ENCODE data around the gene KLF15. TPM values are rescaled to one million over a fixed set of nuclear protein-coding genes. Genes with fewer than 3 reads are reported as not detected.

Gene KLF15
- polyA plus RNA-seq, 1 donor (not counting 4 experiments of a cell fraction or from before 2014, with no cell fraction given), result 0.03 TPM

DNA sequence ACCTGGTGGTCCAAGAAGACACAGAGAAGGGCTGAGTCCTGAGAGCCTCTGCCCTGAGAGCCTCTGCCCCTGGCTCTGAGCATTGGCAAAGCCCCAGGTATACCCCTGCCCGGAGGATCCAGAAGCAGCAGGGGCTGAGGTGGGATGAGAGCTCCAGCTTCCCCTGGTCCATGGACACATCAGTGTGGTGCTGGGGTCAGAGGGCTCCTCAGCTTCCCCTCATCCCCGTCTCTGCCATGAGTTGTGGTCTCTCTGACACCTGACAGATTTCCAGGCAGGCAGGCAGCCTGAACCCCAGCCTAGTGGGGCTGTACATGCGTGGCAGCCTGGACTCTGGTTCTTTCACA is 3.5 kb upstream of the KLF15 start:
- DNase-seq (ENCODE audit: low read depth, low spot score) (no peak), FAIRE-seq (no peak)
- Histone ChIP-seq H3K9me1 (ENCODE audit: control insufficient read depth, extremely low read depth, insufficient read depth, low read length) (no peaks in the 10 kb centered on the region), H3K27ac (ENCODE audit: control insufficient read depth, insufficient read depth, low read length) (no peak overlapping the region), H3K4me1 (ENCODE audit: control insufficient read depth, extremely low read depth, insufficient read depth, low read length) (peaks cover 11% of the 10 kb centered on the region), H3K4me3 (ENCODE audit: control insufficient read depth in 2 of 3, extremely low read depth in 1 of 3, insufficient read depth in 2 of 3, low read depth in 1 of 3, low read length in 3 of 3) (no peak overlapping the region), H4K20me1 (ENCODE audit: control insufficient read depth, extremely low read depth, insufficient read depth, low read length) (no peaks in the 10 kb centered on the region), H3K79me2 (ENCODE audit: control insufficient read depth, insufficient read depth, low read length) (no peaks in the 10 kb centered on the region), H3K9me3 (ENCODE audit: control insufficient read depth, low read depth, low read length) (no peaks in the 10 kb centered on the region), H3K9ac (ENCODE audit: control insufficient read depth, extremely low read depth, insufficient read depth, low read length) (no peak overlapping the region), H3K36me3 (ENCODE audit: control insufficient read depth in 2 of 2, extremely low read depth in 1 of 2, insufficient read depth in 2 of 2, low read length in 2 of 2) (no peaks in the 10 kb centered on the region), H2AFZ (ENCODE audit: control insufficient read depth, low read length) (no peak overlapping the region), H3K4me2 (ENCODE audit: control insufficient read depth, extremely low read depth, insufficient read depth, low read depth, low read length) (no peak overlapping the region), H3K27me3 (ENCODE audit: control insufficient read depth, extremely low read depth, insufficient read depth, low read length) (peaks cover 41% of the 10 kb centered on the region)
- TF ChIP-seq, protein P1, sequence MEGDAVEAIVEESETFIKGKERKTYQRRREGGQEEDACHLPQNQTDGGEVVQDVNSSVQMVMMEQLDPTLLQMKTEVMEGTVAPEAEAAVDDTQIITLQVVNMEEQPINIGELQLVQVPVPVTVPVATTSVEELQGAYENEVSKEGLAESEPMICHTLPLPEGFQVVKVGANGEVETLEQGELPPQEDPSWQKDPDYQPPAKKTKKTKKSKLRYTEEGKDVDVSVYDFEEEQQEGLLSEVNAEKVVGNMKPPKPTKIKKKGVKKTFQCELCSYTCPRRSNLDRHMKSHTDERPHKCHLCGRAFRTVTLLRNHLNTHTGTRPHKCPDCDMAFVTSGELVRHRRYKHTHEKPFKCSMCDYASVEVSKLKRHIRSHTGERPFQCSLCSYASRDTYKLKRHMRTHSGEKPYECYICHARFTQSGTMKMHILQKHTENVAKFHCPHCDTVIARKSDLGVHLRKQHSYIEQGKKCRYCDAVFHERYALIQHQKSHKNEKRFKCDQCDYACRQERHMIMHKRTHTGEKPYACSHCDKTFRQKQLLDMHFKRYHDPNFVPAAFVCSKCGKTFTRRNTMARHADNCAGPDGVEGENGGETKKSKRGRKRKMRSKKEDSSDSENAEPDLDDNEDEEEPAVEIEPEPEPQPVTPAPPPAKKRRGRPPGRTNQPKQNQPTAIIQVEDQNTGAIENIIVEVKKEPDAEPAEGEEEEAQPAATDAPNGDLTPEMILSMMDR (optimal IDR thresholded peaks at IDR 0.05 in 1 of 3, IDR thresholded peaks at IDR 0.05 in 1 of 3, conservative IDR thresholded peaks at IDR 0.05 in 1 of 3; ENCODE audit: extremely low read depth in 1 of 3, insufficient read depth in 2 of 3, low read length in 3 of 3), result no peak
- no peak for TF ChIP-seq EZH2 (IDR thresholded peaks at IDR 0.05; ENCODE audit: low read length)
- dilution Hi-C loops (cut with MboI; ENCODE audit: extremely low pct_ligation_motif_present, low sequenced_read_pairs), result no loop called here

DNA sequence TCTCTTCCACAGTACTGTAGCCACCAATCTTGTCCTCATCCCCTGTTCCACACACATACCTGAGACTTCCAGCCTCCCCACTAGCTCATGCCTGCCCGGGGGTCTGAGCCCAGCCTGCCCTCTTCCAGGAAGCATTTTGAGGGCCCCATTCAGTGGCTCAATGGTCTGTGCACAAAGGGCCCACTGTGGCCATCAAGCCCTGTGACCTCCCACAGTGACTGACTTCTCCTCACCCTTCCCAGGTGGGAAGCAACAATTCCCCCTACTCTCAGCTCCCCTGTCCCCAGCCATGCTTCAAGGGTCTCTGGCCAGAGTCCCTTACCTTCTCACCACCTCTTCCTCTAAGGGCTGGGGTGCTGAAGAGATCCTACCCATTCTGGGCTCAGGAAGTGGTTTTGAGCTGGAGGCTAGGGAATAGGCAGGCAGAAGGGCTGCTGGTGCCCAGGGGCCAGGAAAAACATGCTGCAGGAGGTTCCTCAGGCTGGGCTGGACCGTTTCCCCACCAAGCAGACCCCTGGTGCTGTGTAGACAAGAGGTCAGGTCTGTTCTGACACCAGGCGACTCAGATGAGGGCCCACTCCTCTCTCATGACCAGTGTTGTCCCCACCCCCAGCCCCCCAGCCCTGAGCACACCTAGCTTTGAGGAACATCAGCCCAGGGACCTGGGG is 3.0 kb upstream of the KLF15 start:
- no peak overlapping the region for H3K27ac ChIP-seq (ENCODE audit: control insufficient read depth, insufficient read depth, low read length)

More for the DNA sequence above, 3.0 kb upstream of the KLF15 start:
- Histone ChIP-seq H3K4me2 (ENCODE audit: control insufficient read depth, extremely low read depth, insufficient read depth, low read depth, low read length) (no peak overlapping the region), H3K27me3 (ENCODE audit: control insufficient read depth, extremely low read depth, insufficient read depth, low read length) (peaks cover 46% of the 10 kb centered on the region), H3K9me1 (ENCODE audit: control insufficient read depth, extremely low read depth, insufficient read depth, low read length) (no peaks in the 10 kb centered on the region), H3K9ac (ENCODE audit: control insufficient read depth, extremely low read depth, insufficient read depth, low read length) (no peak overlapping the region), H2AFZ (ENCODE audit: control insufficient read depth, low read length) (no peak overlapping the region), H3K36me3 (ENCODE audit: control insufficient read depth in 2 of 2, extremely low read depth in 1 of 2, insufficient read depth in 2 of 2, low read length in 2 of 2) (no peaks in the 10 kb centered on the region), H4K20me1 (ENCODE audit: control insufficient read depth, extremely low read depth, insufficient read depth, low read length) (no peaks in the 10 kb centered on the region), H3K4me1 (ENCODE audit: control insufficient read depth, extremely low read depth, insufficient read depth, low read length) (peaks cover 11% of the 10 kb centered on the region), H3K4me3 (ENCODE audit: control insufficient read depth in 2 of 3, extremely low read depth in 1 of 3, insufficient read depth in 2 of 3, low read depth in 1 of 3, low read length in 3 of 3) (no peak overlapping the region), H3K79me2 (ENCODE audit: control insufficient read depth, insufficient read depth, low read length) (no peaks in the 10 kb centered on the region), H3K9me3 (ENCODE audit: control insufficient read depth, low read depth, low read length) (no peaks in the 10 kb centered on the region)
- FAIRE-seq (no peak), DNase-seq (ENCODE audit: low read depth, low spot score) (no peak)
- dilution Hi-C loops (cut with MboI; ENCODE audit: extremely low pct_ligation_motif_present, low sequenced_read_pairs), result no loop called here
- TF ChIP-seq, protein P1 (optimal IDR thresholded peaks at IDR 0.05 in 1 of 3, IDR thresholded peaks at IDR 0.05 in 1 of 3, conservative IDR thresholded peaks at IDR 0.05 in 1 of 3; ENCODE audit: extremely low read depth in 1 of 3, insufficient read depth in 2 of 3, low read length in 3 of 3), result no peak
- no peak for TF ChIP-seq EZH2 (IDR thresholded peaks at IDR 0.05; ENCODE audit: low read length)
